Measurements from ENCODE around the gene MYOCOS.

DNA sequence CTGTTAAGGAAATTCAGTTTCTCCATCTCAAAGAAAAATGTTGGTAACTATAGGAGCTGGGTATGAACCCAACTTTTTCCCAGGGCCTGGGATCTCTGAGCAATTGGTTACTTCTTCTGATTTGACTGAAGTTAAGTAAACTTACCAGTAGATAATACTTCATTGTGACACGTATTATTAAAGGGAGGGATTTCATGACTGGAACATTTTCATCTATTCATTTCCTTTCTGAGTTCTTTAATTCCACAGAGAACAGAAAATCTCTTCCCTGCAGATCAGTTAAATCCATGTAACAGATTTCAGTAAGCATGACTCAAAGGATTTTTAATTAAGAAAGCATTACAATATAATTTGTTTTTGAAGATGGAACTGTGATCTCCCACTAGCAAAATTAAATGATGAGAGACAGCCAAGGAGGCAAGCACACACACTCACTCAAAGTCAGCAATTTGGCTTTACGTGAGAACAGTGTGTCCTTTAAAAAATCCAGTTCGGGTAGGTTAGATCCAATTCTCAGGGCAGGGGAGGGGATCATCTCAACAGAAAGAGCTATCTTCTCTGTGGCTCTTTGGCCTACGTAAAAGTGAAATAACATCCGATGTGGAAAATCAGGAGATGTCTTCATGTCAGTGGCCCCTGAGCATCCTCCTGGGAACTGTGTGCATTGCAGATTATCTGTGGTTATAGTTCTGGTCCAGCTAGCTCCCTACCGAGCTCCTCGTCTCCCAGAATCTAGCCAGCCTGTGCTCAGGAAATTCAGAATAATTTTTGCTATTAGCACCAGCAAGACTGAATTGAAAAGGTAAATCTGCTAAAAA, 41.2 kb downstream of the MYOCOS start:
- TF ChIP-seq, protein P1, sequence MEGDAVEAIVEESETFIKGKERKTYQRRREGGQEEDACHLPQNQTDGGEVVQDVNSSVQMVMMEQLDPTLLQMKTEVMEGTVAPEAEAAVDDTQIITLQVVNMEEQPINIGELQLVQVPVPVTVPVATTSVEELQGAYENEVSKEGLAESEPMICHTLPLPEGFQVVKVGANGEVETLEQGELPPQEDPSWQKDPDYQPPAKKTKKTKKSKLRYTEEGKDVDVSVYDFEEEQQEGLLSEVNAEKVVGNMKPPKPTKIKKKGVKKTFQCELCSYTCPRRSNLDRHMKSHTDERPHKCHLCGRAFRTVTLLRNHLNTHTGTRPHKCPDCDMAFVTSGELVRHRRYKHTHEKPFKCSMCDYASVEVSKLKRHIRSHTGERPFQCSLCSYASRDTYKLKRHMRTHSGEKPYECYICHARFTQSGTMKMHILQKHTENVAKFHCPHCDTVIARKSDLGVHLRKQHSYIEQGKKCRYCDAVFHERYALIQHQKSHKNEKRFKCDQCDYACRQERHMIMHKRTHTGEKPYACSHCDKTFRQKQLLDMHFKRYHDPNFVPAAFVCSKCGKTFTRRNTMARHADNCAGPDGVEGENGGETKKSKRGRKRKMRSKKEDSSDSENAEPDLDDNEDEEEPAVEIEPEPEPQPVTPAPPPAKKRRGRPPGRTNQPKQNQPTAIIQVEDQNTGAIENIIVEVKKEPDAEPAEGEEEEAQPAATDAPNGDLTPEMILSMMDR (IDR thresholded peaks at IDR 0.05) = no peak
- TF ChIP-seq POLR2A (IDR thresholded peaks at IDR 0.05) (no peak), EP300 (IDR thresholded peaks at IDR 0.05) (no peak)

All from suprapubic skin (tissue), 3 donors.